MM.1S (cell line): ENCODE measurements around the gene OR6C1.

Experiments
- DNase-seq: peaks from one replicate; pipeline ENCODE4 v3.0.0-alpha.2; 2015
- H2AFZ ChIP-seq: fragments of 300-600 bp; sonication (generic); 2 replicates; pipeline ENCODE4 v1.6.0; 2016; ENCODE audit warnings: antibody characterized with exemption, low read length
- H3F3A ChIP-seq: fragments of 300-600 bp; sonication (generic); 2 replicates; pipeline ENCODE4 v1.6.1; 2016; ENCODE audit warnings: mild to moderate bottlenecking, antibody characterized with exemption, low read length, moderate library complexity, mixed read lengths; ENCODE audit not compliant: insufficient read depth
- H3K27ac ChIP-seq: fragments of 300-600 bp; sonication (generic); 2 replicates; pipeline ENCODE4 v1.5.1; 2016; ENCODE audit warnings: mild to moderate bottlenecking, low read length
- H3K27me3 ChIP-seq: fragments of 300-600 bp; sonication (generic); replicated peaks from 2 replicates; pipeline ENCODE4 v1.6.0; 2016; ENCODE audit warnings: low read length; ENCODE audit not compliant: insufficient read depth
- H3K36me3 ChIP-seq: fragments of 300-600 bp; sonication (generic); replicated peaks from 2 replicates; pipeline ENCODE4 v1.6.1; 2016; ENCODE audit warnings: mild to moderate bottlenecking, low read length, mixed read lengths; ENCODE audit not compliant: insufficient read depth
- H3K4me1 ChIP-seq: fragments of 300-600 bp; sonication (generic); 2 replicates; pipeline ENCODE4 v1.6.1; 2016; ENCODE audit warnings: low read length, mixed read lengths
- H3K4me2 ChIP-seq: fragments of 300-600 bp; sonication (generic); 2 replicates; pipeline ENCODE4 v1.6.0; 2016; ENCODE audit warnings: low read depth, low read length
- H3K4me3 ChIP-seq: fragments of 300-600 bp; sonication (generic); 2 replicates; pipeline ENCODE4 v1.5.1; 2016; ENCODE audit warnings: low read length, mixed read lengths
- H3K79me2 ChIP-seq: fragments of 300-600 bp; sonication (generic); 2 replicates; pipeline ENCODE4 v1.6.1; 2016; ENCODE audit warnings: mixed run types, low read length, mixed read lengths
- H3K9ac ChIP-seq: fragments of 300-600 bp; sonication (generic); 2 replicates; pipeline ENCODE4 v1.6.1; 2016; ENCODE audit warnings: low read length, mixed read lengths
- H3K9me2 ChIP-seq: fragments of 300-600 bp; sonication (generic); replicated peaks from 2 replicates; pipeline ENCODE4 v1.6.1; 2016; ENCODE audit warnings: mild to moderate bottlenecking, low read length, mixed read lengths; ENCODE audit not compliant: insufficient read depth
- H3K9me3 ChIP-seq: fragments of 300-600 bp; sonication (generic); replicated peaks from 2 replicates; pipeline ENCODE4 v1.6.1; 2016; ENCODE audit warnings: mild to moderate bottlenecking, low read length, mixed read lengths; ENCODE audit not compliant: insufficient read depth
- H4K20me1 ChIP-seq: fragments of 300-600 bp; sonication (generic); 2 replicates; pipeline ENCODE4 v1.6.1; 2016; ENCODE audit warnings: mild to moderate bottlenecking, low read length, moderate library complexity, mixed read lengths; ENCODE audit not compliant: insufficient read depth
- EZH2 ChIP-seq: fragments of 300-600 bp; sonication (generic); optimal IDR thresholded peaks from 2 replicates; pipeline ENCODE3; 2017; ENCODE audit warnings: low read depth, mild to moderate bottlenecking, antibody characterized with exemption, low read length, mixed read lengths
- EZH2phosphoT487 ChIP-seq: fragments of 300-600 bp; sonication (generic); IDR thresholded peaks from 2 replicates; pipeline ENCODE4 v1.6.1; 2018; ENCODE audit warnings: antibody characterized with exemption, low read length
- TF ChIP-seq, protein P1 (sequence below): fragments of 300-600 bp; sonication (generic); IDR thresholded peaks from 2 replicates; pipeline ENCODE4 v1.5.1; 2016; ENCODE audit warnings: antibody characterized with exemption, low read length, mixed read lengths

The OR6C1 gene

DNA sequence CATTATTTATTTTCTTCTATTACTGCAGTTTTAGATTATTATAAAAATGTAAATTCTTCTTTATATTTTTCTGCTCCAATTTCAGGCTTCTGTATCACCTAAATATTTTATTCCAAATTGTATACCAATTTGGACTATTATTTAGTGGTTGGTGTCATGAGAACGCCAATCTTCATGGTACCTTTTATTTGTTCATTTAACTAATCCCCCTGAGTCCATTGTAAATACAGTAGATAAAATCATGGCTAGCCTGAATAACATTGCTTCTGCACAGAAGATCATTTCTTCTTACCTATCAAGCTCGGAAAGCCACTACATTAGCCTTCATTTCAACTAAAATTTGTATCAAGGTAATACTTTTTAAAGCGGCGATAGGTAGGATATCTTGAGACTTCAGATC is 48.5 kb downstream of the OR6C1 start, which contains the start of gene OR6C75:
TSS of gene OR6C75 (plus strand) at position 301 of the 400 bp plus-strand sequence. CDS start 2,136 bp downstream, outside the sequence.
- H3F3A ChIP-seq, result no peaks in the 10 kb centered on the region
- no peaks in the 10 kb centered on the region for H3K36me3 ChIP-seq
- H3K4me1 ChIP-seq, result no peaks in the 10 kb centered on the region
- DNase-seq, result no peak
- H3K27ac ChIP-seq, result no peak within 1 kb of the TSS
- no peaks in the 10 kb centered on the region for H4K20me1 ChIP-seq
- no peak for TF ChIP-seq EZH2
- no peak for TF ChIP-seq EZH2phosphoT487
- TF ChIP-seq, protein P1, sequence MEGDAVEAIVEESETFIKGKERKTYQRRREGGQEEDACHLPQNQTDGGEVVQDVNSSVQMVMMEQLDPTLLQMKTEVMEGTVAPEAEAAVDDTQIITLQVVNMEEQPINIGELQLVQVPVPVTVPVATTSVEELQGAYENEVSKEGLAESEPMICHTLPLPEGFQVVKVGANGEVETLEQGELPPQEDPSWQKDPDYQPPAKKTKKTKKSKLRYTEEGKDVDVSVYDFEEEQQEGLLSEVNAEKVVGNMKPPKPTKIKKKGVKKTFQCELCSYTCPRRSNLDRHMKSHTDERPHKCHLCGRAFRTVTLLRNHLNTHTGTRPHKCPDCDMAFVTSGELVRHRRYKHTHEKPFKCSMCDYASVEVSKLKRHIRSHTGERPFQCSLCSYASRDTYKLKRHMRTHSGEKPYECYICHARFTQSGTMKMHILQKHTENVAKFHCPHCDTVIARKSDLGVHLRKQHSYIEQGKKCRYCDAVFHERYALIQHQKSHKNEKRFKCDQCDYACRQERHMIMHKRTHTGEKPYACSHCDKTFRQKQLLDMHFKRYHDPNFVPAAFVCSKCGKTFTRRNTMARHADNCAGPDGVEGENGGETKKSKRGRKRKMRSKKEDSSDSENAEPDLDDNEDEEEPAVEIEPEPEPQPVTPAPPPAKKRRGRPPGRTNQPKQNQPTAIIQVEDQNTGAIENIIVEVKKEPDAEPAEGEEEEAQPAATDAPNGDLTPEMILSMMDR, result no peak
- no peaks in the 10 kb centered on the region for H3K9me2 ChIP-seq
- H3K9ac ChIP-seq, result no peak within 1 kb of the TSS
- no peaks in the 10 kb centered on the region for H3K27me3 ChIP-seq
- no peak within 1 kb of the TSS for H3K4me3 ChIP-seq
- H3K9me3 ChIP-seq, result no peaks in the 10 kb centered on the region
- H2AFZ ChIP-seq, result no peak within 1 kb of the TSS
- H3K79me2 ChIP-seq, result no peaks in the 10 kb centered on the region
- H3K4me2 ChIP-seq, result no peak within 1 kb of the TSS

DNA sequence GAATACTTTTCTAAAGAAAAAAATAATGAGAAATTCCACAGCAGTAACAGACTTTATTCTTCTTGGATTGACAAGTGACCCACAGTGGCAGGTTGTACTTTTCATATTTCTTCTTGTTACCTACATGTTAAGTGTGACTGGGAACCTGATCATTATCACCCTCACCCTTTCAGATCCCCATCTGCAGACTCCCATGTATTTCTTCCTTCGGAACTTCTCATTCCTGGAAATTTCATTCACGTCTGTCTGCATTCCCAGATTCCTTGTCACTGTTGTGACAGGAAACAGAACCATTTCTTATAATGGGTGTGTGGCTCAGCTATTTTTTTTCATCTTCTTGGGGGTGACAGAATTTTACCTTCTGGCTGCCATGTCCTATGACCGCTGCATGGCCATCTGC is 50.9 kb downstream of the OR6C1 start:
- Histone ChIP-seq H3K9ac (no peak overlapping the region), H3K27ac (no peak overlapping the region), H3F3A (no peaks in the 10 kb centered on the region), H3K9me3 (no peaks in the 10 kb centered on the region), H4K20me1 (no peaks in the 10 kb centered on the region), H3K36me3 (no peaks in the 10 kb centered on the region), H3K4me3 (no peak overlapping the region), H3K4me2 (no peak overlapping the region), H2AFZ (no peak overlapping the region), H3K27me3 (no peaks in the 10 kb centered on the region), H3K79me2 (no peaks in the 10 kb centered on the region), H3K9me2 (no peaks in the 10 kb centered on the region), H3K4me1 (no peaks in the 10 kb centered on the region)
- no peak for DNase-seq
- TF ChIP-seq EZH2 (no peak), EZH2phosphoT487 (no peak)
- TF ChIP-seq, protein P1, result no peak
